NCI-H526 (cell line): Measurements from ENCODE around the gene DUS3L.
"Not testable (repeated sequence)": the region's sequence is repeated elsewhere in the genome, so short reads cannot be mapped to it uniquely, and the experiment has no call there.

Source experiments
- DNase-seq, 2 experiments: peaks; one replicate each; lab custom pipeline; 2025; lab: John Stamatoyannopoulos, UW

DUS3L gene

DNA sequence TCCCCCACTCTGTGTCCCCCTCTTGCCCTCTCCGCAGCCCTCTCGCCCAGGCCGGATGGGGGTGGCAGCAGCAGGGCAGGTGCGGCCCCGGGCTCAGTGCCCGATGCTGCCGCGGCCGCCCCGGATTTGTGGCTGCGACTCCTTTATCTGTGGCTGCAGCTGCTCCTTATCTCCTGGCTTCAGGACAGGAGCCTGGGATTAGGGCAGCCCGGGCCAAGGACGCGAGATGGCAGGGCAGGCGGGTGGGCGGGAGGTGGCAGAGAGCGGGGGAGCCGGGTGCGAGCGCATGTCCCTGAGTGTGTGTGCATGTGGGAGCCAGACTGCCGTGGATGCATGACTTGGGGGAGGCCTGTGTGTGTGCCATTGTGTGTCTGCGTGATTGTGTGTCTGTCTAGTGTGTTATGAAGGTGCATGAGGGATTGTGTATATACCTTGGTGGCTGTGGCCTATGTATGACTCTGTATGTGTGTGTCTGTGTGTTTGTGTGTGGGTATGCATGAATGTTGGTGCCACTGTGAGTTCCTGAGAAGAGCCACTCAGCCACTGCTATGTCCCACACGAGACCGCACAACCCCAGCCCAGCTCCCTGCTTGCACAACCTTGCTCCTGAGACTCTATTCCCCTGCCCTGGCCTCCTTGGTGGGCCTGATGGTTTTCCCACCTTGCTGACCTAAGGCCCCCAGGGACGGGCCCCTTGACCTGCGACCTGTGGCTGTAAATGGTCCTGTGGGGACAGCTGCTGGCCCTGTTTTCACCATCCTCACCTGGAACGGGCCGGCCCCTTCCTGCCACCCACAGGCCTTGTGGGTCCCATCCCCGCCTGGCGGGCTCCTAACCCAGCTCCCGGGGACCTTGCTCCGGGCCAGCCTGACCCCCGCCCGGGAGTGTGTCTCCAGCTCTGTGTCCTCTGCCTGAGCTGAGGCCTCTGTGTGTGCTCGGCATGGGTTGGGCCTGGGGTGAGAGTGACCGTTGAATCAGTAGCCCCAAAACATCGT lies 8.6 kb upstream of the DUS3L start:
- DNase-seq = no peak

- no peak for DNase-seq
Measured at GRCh38 chr19:5798244-5798643, 7.3 kb upstream of the DUS3L start.

DNA sequence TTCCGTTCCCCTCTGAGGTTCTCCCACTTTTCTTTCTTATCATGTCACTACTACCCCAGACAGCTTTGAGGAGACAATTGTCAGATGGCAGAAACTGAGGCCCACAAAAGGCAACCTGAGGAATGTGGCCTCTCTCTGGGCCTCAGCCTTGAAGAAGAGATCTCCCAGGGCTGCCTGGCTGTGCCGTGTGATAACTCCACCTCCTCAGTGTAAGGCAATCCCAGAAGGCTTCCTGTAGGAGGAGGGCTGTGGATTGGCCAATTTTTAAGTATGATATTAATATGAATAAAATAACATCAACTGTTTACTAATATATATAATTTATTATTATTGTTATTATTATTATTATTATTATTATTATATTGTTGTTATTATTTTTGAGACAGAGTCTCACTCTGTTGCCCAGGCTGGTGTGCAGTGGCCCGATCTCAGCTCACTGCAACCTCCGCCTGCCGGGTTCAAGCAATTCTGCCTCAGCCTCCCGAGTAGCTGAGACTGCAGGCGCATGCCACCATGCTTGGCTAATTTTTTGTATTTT lies 4.5 kb upstream of the DUS3L start:
- no peak for DNase-seq

DNA sequence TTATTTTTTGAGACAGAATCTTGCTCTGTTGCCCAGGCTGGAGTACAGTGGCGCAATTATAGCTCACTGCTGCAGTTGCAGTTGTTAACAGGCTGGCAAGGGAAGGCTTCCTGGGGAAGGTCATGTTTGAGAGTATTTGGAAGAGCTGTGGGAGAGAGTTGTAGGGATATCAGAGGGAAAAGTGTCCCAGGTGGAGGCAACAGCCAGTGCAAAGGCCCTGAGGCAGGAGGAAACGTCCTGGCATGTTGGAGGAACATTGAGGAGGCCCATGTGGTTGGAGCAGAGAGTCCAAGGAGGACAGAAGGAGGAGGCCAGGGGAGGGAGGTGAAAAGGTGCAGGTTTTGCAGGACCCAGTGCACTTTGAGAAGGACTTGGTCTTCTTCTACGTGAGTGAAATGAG lies 2.2 kb upstream of the DUS3L start:
- DNase-seq = no peak

GRCh38 chr19:5792224-5792623 lies 1.3 kb upstream of the DUS3L start:
- DNase-seq = no peak

DNA sequence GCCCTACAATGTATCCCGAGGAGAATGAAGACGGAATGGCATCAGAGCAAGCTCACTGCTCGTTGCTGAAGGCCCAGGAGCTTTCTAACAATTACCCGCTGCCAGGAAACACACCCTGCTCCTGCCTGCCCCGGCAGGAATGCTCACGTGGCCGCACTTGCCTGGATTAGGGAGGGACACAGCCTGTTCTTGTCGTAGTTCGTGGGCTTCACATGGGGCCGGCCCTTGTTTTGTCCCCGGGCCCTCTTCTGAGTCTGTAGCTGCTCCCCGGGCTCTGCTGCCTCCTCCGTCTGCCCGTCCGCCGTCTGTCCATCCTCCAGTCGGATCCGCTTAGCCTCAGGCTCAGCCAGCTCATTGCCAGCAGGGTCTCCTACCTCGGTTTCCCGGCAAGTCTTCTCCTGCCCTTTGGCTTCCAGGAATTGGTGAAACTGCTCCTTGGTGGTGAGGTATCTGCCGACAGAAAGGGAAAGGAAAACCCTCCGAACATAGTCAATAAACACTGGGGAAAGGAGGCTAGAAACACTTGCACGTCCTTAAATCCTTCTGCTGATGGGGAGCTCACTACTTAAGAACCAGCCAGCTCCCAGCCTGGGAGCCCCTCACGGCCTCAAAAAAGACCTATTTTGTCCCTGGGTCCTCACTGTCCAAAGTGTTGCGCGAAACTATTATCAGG lies 941 bp downstream of the DUS3L start:
- no peak for DNase-seq

DNA sequence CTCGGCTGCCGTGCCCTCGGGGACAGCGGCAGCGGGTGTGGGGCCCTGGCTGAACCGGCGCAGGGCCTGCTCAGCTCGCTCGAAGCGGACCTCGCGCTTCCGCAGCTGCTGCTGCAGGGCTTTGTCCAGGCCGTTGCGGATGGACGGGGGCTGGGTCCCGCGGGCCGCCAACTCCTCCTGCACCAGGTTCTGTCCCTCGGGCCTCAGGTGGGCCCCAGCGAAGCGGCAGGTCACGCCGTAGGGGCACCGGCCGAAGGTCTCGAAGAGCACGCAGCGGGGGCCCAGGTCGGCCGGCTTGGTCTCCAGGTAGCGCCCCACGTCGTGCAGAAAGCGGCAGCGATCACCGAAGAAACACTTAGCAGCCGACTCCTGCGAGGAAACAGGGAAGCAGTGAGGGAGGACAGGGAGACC lies 1.6 kb downstream of the DUS3L start:
- no peak for DNase-seq

GRCh38 chr19:5788422-5788821 lies 2.5 kb downstream of the DUS3L start:
- DNase-seq = no peak

- DNase-seq = no peak
Measured at GRCh38 chr19:5787409-5788182, 3.4 kb downstream of the DUS3L start.

DNA sequence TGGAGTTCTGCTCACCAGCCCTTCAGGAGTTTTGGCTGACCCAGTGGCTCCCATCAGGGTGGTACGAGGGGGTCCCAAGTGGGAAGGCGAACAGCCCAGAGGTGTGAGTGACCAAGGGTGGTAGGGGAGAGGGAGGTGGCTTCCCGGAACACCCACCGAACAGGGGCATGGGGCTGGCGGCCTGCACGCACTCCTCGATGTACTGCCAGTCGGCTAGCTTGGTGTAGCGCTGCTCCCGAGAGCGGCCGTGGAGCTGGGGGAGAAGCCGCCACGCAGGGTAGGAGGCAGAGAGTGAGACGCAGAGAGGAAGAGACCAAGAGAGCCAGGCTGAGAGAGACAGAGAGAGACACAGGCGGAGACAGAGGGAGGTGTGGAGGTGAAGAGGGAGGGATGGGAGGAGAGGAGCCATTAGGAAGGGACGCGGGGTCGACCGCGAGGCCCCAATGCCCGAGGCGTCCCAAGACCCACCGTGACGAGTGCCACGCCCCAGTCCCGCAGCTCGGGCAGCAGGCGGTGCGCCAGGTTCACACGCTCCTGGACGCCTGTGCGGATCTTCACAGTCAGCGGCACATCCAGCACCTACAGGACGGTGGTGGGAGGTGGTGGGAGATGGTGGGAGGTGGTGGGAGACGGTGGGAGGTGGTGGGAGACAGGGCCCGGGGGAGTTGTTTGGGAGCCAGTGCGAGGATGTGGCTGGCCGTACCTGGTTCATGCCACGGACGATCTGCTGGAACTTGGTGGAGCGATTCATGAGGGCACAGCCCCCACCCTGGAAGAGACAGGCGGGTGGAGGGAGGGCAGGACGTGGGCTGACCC lies 4.2 kb downstream of the DUS3L start:
- DNase-seq = no peak

- no peak for DNase-seq
Measured at GRCh38 chr19:5785423-5785822, 5.5 kb downstream of the DUS3L start.

GRCh38 chr19:5784581-5785147 lies 6.3 kb downstream of the DUS3L start, which contains the start of gene PRR22:
TSS of gene PRR22 (minus strand) at chr19:5784746. CDS start at chr19:5784660, 86 bp downstream.
- DNase-seq = no peak

GRCh38 chr19:5782945-5783919 lies 7.7 kb downstream of the DUS3L start:
- DNase-seq = no peak

DNA sequence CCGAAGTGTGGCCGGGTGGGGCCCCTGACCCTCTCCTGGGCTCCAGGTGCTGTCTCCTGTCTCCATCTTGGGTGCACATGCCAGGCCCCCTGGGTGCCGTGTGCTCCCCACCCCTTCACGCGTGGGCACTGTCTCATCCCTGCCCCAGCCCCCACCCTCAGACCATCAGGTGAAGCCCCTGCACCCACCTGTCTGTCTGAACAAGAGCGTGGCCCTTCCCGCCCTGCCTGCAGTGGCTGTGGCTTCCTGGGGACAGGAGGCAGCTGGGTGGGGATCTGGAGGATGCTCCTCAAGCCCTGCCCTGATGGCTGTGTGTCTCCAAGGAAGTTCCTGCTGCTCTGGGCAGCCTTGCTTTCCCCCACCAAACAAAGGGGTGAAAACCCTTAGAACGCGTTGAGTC lies 8.6 kb downstream of the DUS3L start:
- no peak for DNase-seq

GRCh38 chr19:5780916-5781315 lies 10.0 kb downstream of the DUS3L start:
- not testable (repeated sequence) for DNase-seq

DNA sequence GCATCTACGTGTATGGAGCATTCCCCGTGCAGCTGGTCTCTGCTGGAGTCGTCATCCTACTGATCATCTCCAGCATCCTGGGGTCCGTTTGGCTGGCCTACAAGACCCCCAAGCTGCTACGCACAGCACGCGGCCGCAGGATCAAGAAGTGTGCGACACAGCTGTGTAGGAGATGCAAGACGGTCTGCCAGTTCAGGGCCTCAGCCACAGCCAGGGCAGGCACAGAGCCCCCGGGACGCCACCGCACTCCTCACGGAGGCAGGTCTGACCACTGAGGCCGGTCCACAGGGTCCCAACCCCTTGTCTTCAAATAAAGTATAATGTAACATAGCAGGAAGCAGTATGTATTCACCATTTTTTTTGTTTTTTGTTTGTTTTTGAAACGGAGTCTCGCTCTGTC lies 12.6 kb downstream of the DUS3L start:
- no peak for DNase-seq

DNA sequence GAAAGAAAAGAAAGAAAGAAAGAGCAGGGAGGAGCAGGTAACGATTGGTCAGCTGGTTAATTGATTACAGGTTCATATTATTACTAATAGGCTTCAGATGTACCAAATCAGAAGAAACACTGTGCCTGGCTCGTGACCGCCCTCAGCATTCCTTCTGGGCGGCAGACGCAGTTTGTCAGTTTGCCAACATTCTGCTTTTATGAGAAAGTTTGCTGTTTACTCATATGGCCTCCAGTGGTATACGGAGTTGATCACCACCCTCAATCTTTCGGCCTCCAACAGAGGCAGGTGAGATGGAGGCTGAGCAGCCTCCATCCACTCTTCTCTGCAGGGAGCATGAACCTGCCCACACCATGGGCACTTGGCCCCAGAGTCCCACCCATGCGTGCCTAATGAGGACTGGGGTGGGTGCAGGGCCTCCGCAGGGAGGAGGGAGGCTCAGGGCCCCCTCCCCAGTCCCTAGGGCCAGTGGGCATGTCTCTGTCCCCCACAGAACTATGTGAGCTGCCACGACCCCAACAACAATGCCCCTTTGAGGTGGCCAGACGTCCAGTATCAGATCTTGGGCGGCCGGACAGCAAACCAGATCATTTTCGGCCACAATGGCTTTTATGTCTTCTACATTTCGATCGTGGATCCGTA lies 15.2 kb downstream of the DUS3L start:
- no peak for DNase-seq

- no peak for DNase-seq
Measured at GRCh38 chr19:5774921-5775320, 16.0 kb downstream of the DUS3L start.

- no peak for DNase-seq
Measured at GRCh38 chr19:5773276-5773675, 17.7 kb downstream of the DUS3L start.
